Measurements from ENCODE around the gene WASL.

Gene WASL

DNA sequence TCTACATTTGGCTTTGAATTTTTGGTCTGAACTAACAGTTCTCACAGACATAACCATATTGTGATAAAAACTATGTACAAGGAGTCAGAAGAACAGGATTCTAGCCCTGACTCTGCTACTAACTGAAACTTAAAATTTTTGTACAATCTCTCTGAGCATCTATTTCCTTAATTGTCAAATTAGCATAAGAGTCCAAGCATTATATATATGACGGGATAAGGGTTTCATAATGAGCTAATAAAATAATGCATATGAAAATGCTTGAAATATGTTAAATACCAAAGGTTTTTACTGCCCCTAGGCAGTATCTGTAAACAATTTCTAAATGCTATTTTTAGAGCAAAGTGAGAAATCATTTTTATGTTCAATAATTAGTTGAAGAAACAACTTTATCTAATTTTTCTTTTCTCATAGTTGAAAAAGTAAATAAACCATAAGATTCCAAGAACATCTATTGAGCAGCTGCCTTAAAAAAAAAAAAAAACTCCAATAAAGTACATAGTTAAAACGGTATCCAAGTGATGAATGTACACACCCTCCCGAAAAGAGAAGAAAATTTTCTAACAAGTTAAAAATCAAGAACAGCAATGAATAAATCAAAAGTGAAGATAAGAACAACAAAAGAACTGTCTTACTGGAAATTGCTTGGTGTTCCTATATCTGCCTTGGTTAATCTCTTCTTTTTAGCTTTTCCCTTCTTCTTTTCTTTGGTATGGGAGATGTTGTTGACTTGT, 52.7 kb downstream of the WASL start:
- Histone ChIP-seq H3K4me1 (ENCODE audit: low read length) (no peaks in the 10 kb centered on the region), H4K20me1 (ENCODE audit: insufficient read depth, low read length) (no peaks in the 10 kb centered on the region), H3K9me3 (ENCODE audit: insufficient read depth, low read length) (no peaks in the 10 kb centered on the region), H3K79me2 (ENCODE audit: low read length) (no peaks in the 10 kb centered on the region), H3K27ac (ENCODE audit: low read length) (no peak overlapping the region), H3K4me3 (ENCODE audit: low read length) (no peak overlapping the region), H3K27me3 (ENCODE audit: low read depth, low read length) (no peaks in the 10 kb centered on the region), H3K36me3 (replicated peaks; ENCODE audit: low read depth, low read length) (peaks cover 14% of the 10 kb centered on the region), H3K9ac (ENCODE audit: low read length) (no peak overlapping the region), H3K4me2 (ENCODE audit: low read length) (no peak overlapping the region), H2AFZ (ENCODE audit: low read depth, low read length) (no peak overlapping the region)
- no peak for TF ChIP-seq EZH2phosphoT487 (IDR thresholded peaks at IDR 0.05; ENCODE audit: low read depth)
- TF ChIP-seq, protein P1, sequence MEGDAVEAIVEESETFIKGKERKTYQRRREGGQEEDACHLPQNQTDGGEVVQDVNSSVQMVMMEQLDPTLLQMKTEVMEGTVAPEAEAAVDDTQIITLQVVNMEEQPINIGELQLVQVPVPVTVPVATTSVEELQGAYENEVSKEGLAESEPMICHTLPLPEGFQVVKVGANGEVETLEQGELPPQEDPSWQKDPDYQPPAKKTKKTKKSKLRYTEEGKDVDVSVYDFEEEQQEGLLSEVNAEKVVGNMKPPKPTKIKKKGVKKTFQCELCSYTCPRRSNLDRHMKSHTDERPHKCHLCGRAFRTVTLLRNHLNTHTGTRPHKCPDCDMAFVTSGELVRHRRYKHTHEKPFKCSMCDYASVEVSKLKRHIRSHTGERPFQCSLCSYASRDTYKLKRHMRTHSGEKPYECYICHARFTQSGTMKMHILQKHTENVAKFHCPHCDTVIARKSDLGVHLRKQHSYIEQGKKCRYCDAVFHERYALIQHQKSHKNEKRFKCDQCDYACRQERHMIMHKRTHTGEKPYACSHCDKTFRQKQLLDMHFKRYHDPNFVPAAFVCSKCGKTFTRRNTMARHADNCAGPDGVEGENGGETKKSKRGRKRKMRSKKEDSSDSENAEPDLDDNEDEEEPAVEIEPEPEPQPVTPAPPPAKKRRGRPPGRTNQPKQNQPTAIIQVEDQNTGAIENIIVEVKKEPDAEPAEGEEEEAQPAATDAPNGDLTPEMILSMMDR (IDR thresholded peaks at IDR 0.05; ENCODE audit: low read depth, low read length) = no peak

DNA sequence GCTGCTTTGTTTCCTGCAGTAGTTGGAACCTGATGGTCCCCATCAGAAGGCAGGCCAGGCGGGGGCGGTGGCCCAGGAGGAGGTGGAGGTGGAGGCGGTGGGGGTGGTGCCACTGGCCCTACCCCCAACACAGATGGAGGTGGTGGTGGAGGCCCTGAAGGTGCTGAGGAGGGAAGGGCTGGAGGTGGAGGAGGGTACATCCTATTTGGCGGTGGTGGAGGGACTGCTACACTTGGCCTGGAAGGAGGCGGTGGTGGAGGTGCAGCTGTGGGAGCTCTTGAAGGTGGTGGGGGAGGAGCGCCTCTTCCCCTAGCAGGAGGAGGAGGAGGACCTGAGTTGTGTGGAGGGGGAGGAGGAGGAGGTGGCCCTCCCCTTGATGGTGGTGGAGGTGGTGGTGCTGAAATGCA, 56.3 kb downstream of the WASL start:
- H4K20me1 ChIP-seq (ENCODE audit: insufficient read depth, low read length) = no peaks in the 10 kb centered on the region
- peaks cover 11% of the 10 kb centered on the region for H3K36me3 ChIP-seq (replicated peaks; ENCODE audit: low read depth, low read length)
- no peak overlapping the region for H3K9ac ChIP-seq (ENCODE audit: low read length)
- no peaks in the 10 kb centered on the region for H3K27me3 ChIP-seq (ENCODE audit: low read depth, low read length)
- no peaks in the 10 kb centered on the region for H3K4me1 ChIP-seq (ENCODE audit: low read length)
- no peak overlapping the region for H2AFZ ChIP-seq (ENCODE audit: low read depth, low read length)
- H3K4me2 ChIP-seq (ENCODE audit: low read length) = no peak overlapping the region
- TF ChIP-seq, protein P1 (IDR thresholded peaks at IDR 0.05; ENCODE audit: low read depth, low read length) = no peak
- TF ChIP-seq EZH2phosphoT487 (IDR thresholded peaks at IDR 0.05; ENCODE audit: low read depth) = no peak
- H3K4me3 ChIP-seq (ENCODE audit: low read length) = no peak overlapping the region
- H3K9me3 ChIP-seq (ENCODE audit: insufficient read depth, low read length) = no peaks in the 10 kb centered on the region
- no peaks in the 10 kb centered on the region for H3K79me2 ChIP-seq (ENCODE audit: low read length)
- H3K27ac ChIP-seq (ENCODE audit: low read length) = no peak overlapping the region

GRCh38 chr7:123690550-123690949, 58.3 kb downstream of the WASL start:
- H3K9me3 ChIP-seq (ENCODE audit: insufficient read depth, low read length) = no peaks in the 10 kb centered on the region
- no peak overlapping the region for H2AFZ ChIP-seq (ENCODE audit: low read depth, low read length)
- no peaks in the 10 kb centered on the region for H3K27me3 ChIP-seq (ENCODE audit: low read depth, low read length)
- H3K4me2 ChIP-seq (ENCODE audit: low read length) = no peak overlapping the region
- H4K20me1 ChIP-seq (ENCODE audit: insufficient read depth, low read length) = no peaks in the 10 kb centered on the region
- H3K4me1 ChIP-seq (ENCODE audit: low read length) = no peaks in the 10 kb centered on the region; the same call in 1 of the 2 replicates
- no peak overlapping the region for H3K4me3 ChIP-seq (ENCODE audit: low read length)
- H3K36me3 ChIP-seq (replicated peaks; ENCODE audit: low read depth, low read length) = peaks cover 11% of the 10 kb centered on the region
- H3K79me2 ChIP-seq (ENCODE audit: low read length) = no peaks in the 10 kb centered on the region
- no peak overlapping the region for H3K9ac ChIP-seq (ENCODE audit: low read length)
- no peak for TF ChIP-seq EZH2phosphoT487 (IDR thresholded peaks at IDR 0.05; ENCODE audit: low read depth)
- TF ChIP-seq, protein P1 (IDR thresholded peaks at IDR 0.05; ENCODE audit: low read depth, low read length) = no peak
- no peak overlapping the region for H3K27ac ChIP-seq (ENCODE audit: low read length)

DNA sequence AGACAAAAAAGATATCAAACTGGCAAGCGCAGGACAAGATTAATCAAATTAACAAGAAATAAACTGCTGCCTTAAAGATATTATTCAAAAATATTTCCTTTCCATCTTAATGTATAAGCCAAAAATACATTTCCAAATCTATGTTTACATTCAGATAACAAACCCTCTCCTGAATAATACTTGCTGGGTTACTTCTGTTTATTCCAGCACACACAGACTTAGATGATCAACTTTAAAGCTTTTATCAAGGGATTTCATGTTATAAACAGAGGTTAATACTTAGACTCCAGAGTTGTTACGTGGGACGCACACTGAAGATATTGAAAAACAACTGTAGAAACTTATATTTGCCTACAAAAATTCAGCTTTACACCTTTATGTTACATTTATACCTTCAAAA, 59.6 kb downstream of the WASL start:
- Histone ChIP-seq H3K4me3 (ENCODE audit: low read length) (no peak overlapping the region), H3K79me2 (ENCODE audit: low read length) (no peaks in the 10 kb centered on the region), H3K9ac (ENCODE audit: low read length) (no peak overlapping the region), H3K36me3 (replicated peaks; ENCODE audit: low read depth, low read length) (peaks cover 11% of the 10 kb centered on the region), H3K27me3 (ENCODE audit: low read depth, low read length) (no peaks in the 10 kb centered on the region), H2AFZ (ENCODE audit: low read depth, low read length) (no peak overlapping the region), H3K4me1 (ENCODE audit: low read length) (peaks cover 8% of the 10 kb centered on the region), H3K4me2 (ENCODE audit: low read length) (no peak overlapping the region), H3K27ac (ENCODE audit: low read length) (no peak overlapping the region), H3K9me3 (ENCODE audit: insufficient read depth, low read length) (no peaks in the 10 kb centered on the region), H4K20me1 (ENCODE audit: insufficient read depth, low read length) (no peaks in the 10 kb centered on the region)
- no peak for TF ChIP-seq EZH2phosphoT487 (IDR thresholded peaks at IDR 0.05; ENCODE audit: low read depth)
- TF ChIP-seq, protein P1 (IDR thresholded peaks at IDR 0.05; ENCODE audit: low read depth, low read length) = no peak
